OCI-LY1 (cell line): ENCODE measurements around the gene LRP1.

Experiments
- H2AFZ ChIP-seq: fragments of 200-600 bp; sonication (generic), shearing (Covaris generic); 2 replicates; pipeline ENCODE4 v1.6.0; 2014; ENCODE audit warnings: antibody characterized with exemption, mild to moderate bottlenecking, low read length
- H3F3A ChIP-seq: fragments of 200-600 bp; sonication (generic), shearing (Covaris generic); 2 replicates; pipeline ENCODE4 v1.6.0; 2014; ENCODE audit warnings: mild to moderate bottlenecking, antibody characterized with exemption, low read length, moderate library complexity; ENCODE audit not compliant: insufficient read depth
- H3K27ac ChIP-seq: fragments of 200-600 bp; sonication (generic); 2 replicates; pipeline ENCODE4 v1.5.1; 2014; ENCODE audit warnings: low read length, mixed run types, mild to moderate bottlenecking, low read depth; ENCODE audit not compliant: poor library complexity, severe bottlenecking
- H3K27me3 ChIP-seq: fragments of 200-600 bp; sonication (generic); 2 replicates; pipeline ENCODE4 v1.6.0; 2014; ENCODE audit warnings: antibody characterized with exemption, mild to moderate bottlenecking, low read length, moderate library complexity; ENCODE audit not compliant: insufficient read depth
- H3K36me3 ChIP-seq: fragments of 200-600 bp; sonication (generic); 2 replicates; pipeline ENCODE4 v1.6.1; 2014; ENCODE audit warnings: mild to moderate bottlenecking, antibody characterized with exemption, low read length, moderate library complexity, mixed read lengths; ENCODE audit not compliant: insufficient read depth
- H3K4me1 ChIP-seq: fragments of 200-600 bp; sonication (generic); 2 replicates; pipeline ENCODE4 v1.5.1; 2014; ENCODE audit warnings: mild to moderate bottlenecking, low read length, moderate library complexity; ENCODE audit not compliant: insufficient read depth, severe bottlenecking
- H3K4me2 ChIP-seq: fragments of 200-600 bp; sonication (generic), shearing (Covaris generic); 2 replicates; pipeline ENCODE4 v1.6.1; 2014; ENCODE audit warnings: low read length
- H3K4me3 ChIP-seq: fragments of 200-600 bp; sonication (generic); 2 replicates; pipeline ENCODE4 v1.5.1; 2014; ENCODE audit warnings: low read length, low read depth, mild to moderate bottlenecking, mixed read lengths; ENCODE audit not compliant: poor library complexity, severe bottlenecking
- H3K79me2 ChIP-seq: fragments of 200-600 bp; shearing (Covaris generic); 2 replicates; pipeline ENCODE4 v1.6.1; 2016; ENCODE audit warnings: mixed run types, low read length, mixed read lengths; ENCODE audit not compliant: insufficient read depth
- H3K9ac ChIP-seq: fragments of 200-600 bp; sonication (generic), shearing (Covaris generic); 2 replicates; pipeline ENCODE4 v1.6.1; 2014; ENCODE audit warnings: mild to moderate bottlenecking, low read length, mixed read lengths
- H3K9me2 ChIP-seq: fragments of 200-600 bp; sonication (generic), shearing (Covaris generic); 2 replicates; pipeline ENCODE4 v1.6.1; 2014; ENCODE audit warnings: low read depth, mild to moderate bottlenecking, low read length, mixed read lengths
- H3K9me3 ChIP-seq: fragments of 200-600 bp; shearing (Covaris generic); 2 replicates; pipeline ENCODE4 v1.6.1; 2014; ENCODE audit warnings: low read length, mixed read lengths
- H4K20me1 ChIP-seq: fragments of 200-600 bp; sonication (generic), shearing (Covaris generic); 2 replicates; pipeline ENCODE4 v1.6.0; 2016; ENCODE audit warnings: mild to moderate bottlenecking, low read length; ENCODE audit not compliant: insufficient read depth
- CTCF ChIP-seq: fragments of 200-600 bp; sonication (generic), shearing (Covaris generic); IDR thresholded peaks from 2 replicates; pipeline ENCODE4 v1.5.1; 2017; ENCODE audit warnings: mild to moderate bottlenecking, antibody characterized with exemption, low read length, moderate library complexity, mixed read lengths
- EZH2 ChIP-seq: fragments of 200-600 bp; sonication (generic), shearing (Covaris generic); IDR thresholded peaks from 2 replicates; pipeline ENCODE4 v1.8.0; 2017; ENCODE audit warnings: borderline replicate concordance, mixed run types, mild to moderate bottlenecking, antibody characterized with exemption, low read length, moderate library complexity, mixed read lengths

LRP1 gene

GRCh38 chr12:57129889-57130288 is 1.6 kb downstream of the LRP1 start:
- Histone ChIP-seq H3K9me2 (no peaks in the 10 kb centered on the region), H3K4me2 (no peak overlapping the region), H3K79me2 (no peaks in the 10 kb centered on the region), H3K9me3 (no peaks in the 10 kb centered on the region), H3F3A (no peaks in the 10 kb centered on the region), H3K36me3 (no peaks in the 10 kb centered on the region), H4K20me1 (no peaks in the 10 kb centered on the region), H3K4me1 (peaks cover 12% of the 10 kb centered on the region), H3K27me3 (0 out of 2 replicates have a peak, but pooled peaks cover 7% of the 10 kb centered on the region), H2AFZ (no peak overlapping the region), H3K27ac (no peak overlapping the region), H3K9ac (no peak overlapping the region), H3K4me3 (no peak overlapping the region)
- TF ChIP-seq EZH2 (no peak), CTCF (no peak)

- no peaks in the 10 kb centered on the region for H3F3A ChIP-seq
Observed at GRCh38 chr12:57130941-57131340, 2.7 kb downstream of the LRP1 start.

GRCh38 chr12:57131896-57132744 is 3.8 kb downstream of the LRP1 start:
- Histone ChIP-seq H3K4me3 (no peak overlapping the region), H3K79me2 (no peaks in the 10 kb centered on the region), H3K27me3 (0 out of 2 replicates have a peak, but pooled peaks cover 4% of the 10 kb centered on the region), H3K9ac (no peak overlapping the region), H3K9me2 (no peaks in the 10 kb centered on the region), H3K9me3 (no peaks in the 10 kb centered on the region), H2AFZ (no peak overlapping the region), H3K27ac (no peak overlapping the region), H3K36me3 (no peaks in the 10 kb centered on the region), H3K4me2 (no peak overlapping the region), H4K20me1 (no peaks in the 10 kb centered on the region), H3K4me1 (peaks cover 10% of the 10 kb centered on the region), H3F3A (no peaks in the 10 kb centered on the region)
- TF ChIP-seq CTCF (no peak), EZH2 (no peak)

More at GRCh38 chr12:57130941-57131340, 2.7 kb downstream of the LRP1 start:
- Histone ChIP-seq H3K4me1 (peaks cover 12% of the 10 kb centered on the region), H3K9ac (no peak overlapping the region), H3K4me2 (no peak overlapping the region), H3K36me3 (no peaks in the 10 kb centered on the region), H3K79me2 (no peaks in the 10 kb centered on the region), H3K4me3 (no peak overlapping the region), H3K9me3 (no peaks in the 10 kb centered on the region), H3K27ac (no peak overlapping the region), H2AFZ (no peak overlapping the region), H4K20me1 (no peaks in the 10 kb centered on the region), H3K9me2 (no peaks in the 10 kb centered on the region), H3K27me3 (0 out of 2 replicates have a peak, but pooled peaks cover 11% of the 10 kb centered on the region)
- TF ChIP-seq CTCF: no peak
- no peak for TF ChIP-seq EZH2
